Cardiac fibroblast (primary cell): Measurements from ENCODE around the gene LRP2BP.

ENCODE experiments used
- DNase-seq, 2 donors: peaks; one replicate each; pipeline versions ENCODE4 v3.0.0 to v3.0.0-alpha.2; 2010; ENCODE audit warnings: low read depth in 2 of 2
- H3K4me3 ChIP-seq, 2 donors: replicated peaks in 1 of 2; 1 replicate in 1 of 2; 2 replicates in 1 of 2; pipeline ENCODE4 v1.5.1; 2011; ENCODE audit warnings: low read depth in 2 of 2, low read length in 2 of 2, mild to moderate bottlenecking in 2 of 2, moderate library complexity in 1 of 2
- CTCF ChIP-seq: IDR thresholded peaks from one replicate; pipeline ENCODE4 v1.5.1; 2011; ENCODE audit warnings: low read depth, mild to moderate bottlenecking, low read length, inconsistent platforms

LRP2BP gene

GRCh38 chr4:185346975-185347601 is 48.6 kb downstream of the LRP2BP start:
- TF ChIP-seq CTCF = no peak
- H3K4me3 ChIP-seq = no peak overlapping the region
- peak; percentile 10 to 67 for DNase-seq

GRCh38 chr4:185344743-185345538 is 50.8 kb downstream of the LRP2BP start:
- DNase-seq = peak; percentile 10 to 35
- no peak overlapping the region for H3K4me3 ChIP-seq
- no peak for TF ChIP-seq CTCF

- peak overlapping the region in 1 of 2 donors; percentile 2 for H3K4me3 ChIP-seq
- no peak for TF ChIP-seq CTCF
- peak; percentile 62 to 82 for DNase-seq
These were observed 51.8 kb downstream of the LRP2BP start for GRCh38 chr4:185343726-185344581.

GRCh38 chr4:185341841-185342240 is 53.9 kb downstream of the LRP2BP start:
- DNase-seq = no peak
- no peak for TF ChIP-seq CTCF
- no peak overlapping the region for H3K4me3 ChIP-seq

GRCh38 chr4:185341377-185341776 is 54.3 kb downstream of the LRP2BP start:
- no peak for DNase-seq
- H3K4me3 ChIP-seq = no peak overlapping the region
- TF ChIP-seq CTCF = no peak

GRCh38 chr4:185339941-185340340 is 55.8 kb downstream of the LRP2BP start:
- TF ChIP-seq CTCF = no peak
- DNase-seq = no peak
- H3K4me3 ChIP-seq = no peak overlapping the region
